GM21423 (cell line): Measurements from ENCODE around the gene PPP1R37.

Experiments used
- ATAC-seq: cut with Tn5 transposase; IDR thresholded peaks from one replicate; pipeline ENCODE4 v1.9.1; 2021; ENCODE audit warnings: mild to moderate bottlenecking, moderate library complexity; ENCODE audit not compliant: unreplicated experiment

PPP1R37 gene

DNA sequence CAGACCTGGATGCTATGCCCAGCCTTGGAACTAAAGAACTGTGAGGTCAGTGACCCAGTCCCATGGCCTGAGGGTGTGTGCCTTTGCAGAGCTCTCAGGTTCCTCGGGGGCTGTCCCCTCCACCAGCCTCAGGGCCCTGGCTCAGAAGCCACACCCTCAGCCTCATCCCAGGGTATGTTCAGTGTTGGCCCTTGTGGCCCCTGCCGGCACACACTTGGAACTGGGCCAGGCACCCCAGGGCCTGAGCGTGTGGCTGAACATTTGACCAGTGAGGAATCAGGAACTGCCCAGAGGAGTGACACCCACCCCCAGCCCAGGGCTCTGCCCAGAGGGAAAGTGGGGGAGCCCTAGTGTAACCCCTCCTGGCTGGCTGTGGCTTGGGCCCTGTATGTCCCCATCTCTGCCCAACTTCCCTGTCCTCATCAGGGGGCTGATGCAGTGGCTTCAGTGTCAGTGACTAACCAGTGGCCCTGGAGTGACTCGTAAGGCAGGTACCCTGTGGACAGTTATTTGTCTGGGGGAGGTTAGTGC, 57.8 kb downstream of the PPP1R37 start:
- ATAC-seq: no peak

DNA sequence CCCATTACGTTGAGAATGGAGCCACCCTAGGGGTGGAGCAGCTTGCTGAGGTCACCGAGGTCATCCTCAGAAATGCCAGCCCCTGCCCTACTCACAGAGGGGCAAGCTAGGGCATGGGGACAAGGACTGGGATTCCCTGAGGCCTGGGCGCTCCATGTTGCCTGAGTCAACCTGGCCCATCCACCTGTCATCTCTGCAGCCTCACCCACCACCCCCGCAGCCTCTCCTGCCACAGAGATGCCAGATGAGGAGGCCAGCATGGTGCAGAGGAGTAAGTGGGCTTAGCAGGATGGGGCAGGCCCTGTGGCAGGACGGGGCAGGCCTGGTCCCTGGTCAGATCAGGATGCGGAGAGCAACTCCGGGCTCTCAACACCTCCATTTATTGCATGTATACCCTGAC, 58.3 kb downstream of the PPP1R37 start:
- no peak for ATAC-seq

DNA sequence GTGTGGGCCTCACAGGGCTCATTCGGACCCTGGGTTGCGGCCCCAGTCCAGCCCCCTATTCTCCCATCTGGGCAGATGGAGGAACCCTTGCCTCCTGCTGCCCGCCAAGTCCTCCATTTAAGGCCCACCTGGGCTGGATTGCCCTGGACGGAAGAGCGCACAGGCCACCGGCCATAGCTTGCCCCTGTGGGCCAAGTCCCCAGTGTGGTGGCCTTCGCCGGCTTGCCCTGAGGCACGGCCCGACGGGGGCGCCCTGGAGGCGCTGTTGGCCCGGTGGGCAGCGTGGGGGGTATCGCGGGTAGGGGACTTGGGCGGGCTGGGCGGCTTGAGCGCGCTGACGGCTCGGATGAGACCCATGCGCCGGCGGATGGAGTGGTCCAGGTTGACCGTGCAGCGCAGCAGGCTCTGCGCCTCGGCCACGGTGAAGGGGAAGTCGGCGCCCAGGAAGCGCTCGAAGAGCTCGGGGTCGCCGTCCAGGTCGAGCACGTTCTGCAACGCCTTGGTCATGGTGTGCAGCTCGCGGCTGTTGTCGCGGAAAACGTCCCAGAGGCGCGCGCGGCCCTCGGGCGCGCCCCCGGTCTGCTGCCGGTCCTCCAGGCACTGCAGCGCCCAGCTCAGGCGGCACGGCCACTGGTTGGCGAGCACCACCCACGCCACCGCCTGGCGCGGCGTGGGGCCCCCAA, 59.0 kb downstream of the PPP1R37 start:
- ATAC-seq: no peak

- ATAC-seq: no peak
Measured at GRCh38 chr19:45152504-45153338, 59.7 kb downstream of the PPP1R37 start.

GRCh38 chr19:45153339-45154063, 60.5 kb downstream of the PPP1R37 start:
- no peak for ATAC-seq

DNA sequence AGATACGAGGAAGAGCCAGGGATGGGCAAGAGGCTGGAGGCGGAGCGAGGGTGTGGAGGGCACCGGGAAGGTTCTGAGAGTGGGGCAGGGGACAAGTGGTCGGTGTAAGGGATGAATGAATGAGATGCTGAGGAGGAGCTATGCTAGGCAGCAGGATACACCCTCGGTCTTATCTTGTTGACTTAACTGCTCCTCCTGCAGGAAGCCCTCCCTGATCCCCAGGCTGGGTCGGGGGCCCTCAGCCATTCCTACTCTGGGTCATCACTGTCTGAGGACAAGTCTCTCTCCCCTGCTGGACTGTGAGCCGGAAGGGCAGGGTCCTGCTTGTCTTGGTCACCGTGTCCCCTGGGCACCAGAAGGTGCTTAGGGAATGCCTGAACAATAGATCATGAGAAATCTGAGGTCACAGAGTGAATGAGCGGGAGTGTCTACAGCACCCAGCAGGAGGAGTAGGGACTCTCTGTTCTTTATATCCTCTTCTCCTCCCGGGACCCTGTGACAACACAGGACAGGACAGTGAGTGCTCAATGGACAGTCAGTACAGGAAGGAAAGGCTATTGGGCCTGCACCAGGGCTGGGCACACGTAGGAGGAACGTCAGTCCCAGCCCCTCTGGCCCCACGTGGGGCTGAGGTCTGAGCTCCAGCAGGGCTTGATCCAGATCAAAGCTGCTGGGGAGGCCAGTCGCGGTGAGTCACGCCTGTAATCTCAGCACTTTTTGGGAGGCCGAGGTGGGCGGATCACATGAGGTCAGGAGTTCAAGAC, 61.3 kb downstream of the PPP1R37 start:
- no peak for ATAC-seq

- ATAC-seq: no peak
Measured at GRCh38 chr19:45156011-45156630, 63.1 kb downstream of the PPP1R37 start.

- no peak for ATAC-seq
Measured at GRCh38 chr19:45156751-45157150, 63.8 kb downstream of the PPP1R37 start.

- no peak for ATAC-seq
Measured at GRCh38 chr19:45158503-45159209, 65.7 kb downstream of the PPP1R37 start.

DNA sequence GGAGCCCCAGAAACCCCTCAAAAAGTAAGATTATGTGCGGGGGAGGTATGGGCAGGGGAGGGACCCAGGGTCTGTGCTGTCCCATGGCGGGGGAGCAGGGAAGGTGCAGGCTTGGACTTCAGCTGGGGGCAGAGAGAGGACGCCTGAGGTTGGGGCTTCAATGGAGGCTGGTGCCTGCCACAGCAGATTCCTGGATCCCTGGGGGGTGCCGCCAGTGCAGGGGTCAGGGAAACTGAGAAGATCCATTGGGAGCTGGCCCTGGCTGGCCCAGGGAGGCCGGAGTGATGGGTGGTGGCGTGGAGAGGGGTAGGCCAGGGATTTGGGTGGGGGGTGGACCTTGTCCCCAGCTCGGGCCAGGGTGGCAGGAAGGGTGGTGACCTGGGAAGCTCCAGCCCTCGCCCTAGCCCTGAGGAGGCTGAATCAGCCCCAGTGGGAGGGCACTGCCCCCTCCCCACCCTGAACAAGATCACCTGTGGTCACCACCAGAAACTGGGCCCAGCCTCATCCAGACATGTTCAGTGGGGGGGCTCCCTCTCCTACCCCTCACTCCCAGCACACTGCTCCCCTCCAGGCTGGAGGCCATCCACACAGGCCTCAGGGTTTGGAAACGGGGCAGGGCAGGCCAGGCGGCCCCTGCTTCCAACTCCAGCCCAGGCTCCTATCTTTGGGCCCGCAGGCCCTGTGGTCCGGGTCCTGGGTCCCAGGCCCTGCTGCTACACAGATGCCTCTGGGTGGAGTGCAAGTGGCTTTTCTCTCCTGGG, 66.4 kb downstream of the PPP1R37 start:
- ATAC-seq: no peak

DNA sequence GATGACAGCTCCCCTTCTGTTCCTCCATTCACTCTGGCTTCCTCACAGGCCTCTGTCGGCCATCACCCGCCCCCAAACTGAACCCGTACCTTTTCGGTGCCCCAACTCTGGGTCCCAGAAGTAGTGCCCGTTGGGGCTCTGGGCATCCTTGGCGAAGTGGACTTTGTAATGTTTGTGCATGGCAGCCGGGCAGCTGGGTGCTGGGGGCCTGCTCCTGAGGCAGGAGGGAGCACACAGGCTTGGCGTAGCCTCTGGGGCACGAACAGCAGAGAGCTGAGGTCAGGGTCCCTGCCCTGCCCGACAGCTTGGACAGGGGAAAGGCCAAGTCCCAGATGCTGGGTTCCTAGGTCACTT, 67.0 kb downstream of the PPP1R37 start:
- no peak for ATAC-seq

DNA sequence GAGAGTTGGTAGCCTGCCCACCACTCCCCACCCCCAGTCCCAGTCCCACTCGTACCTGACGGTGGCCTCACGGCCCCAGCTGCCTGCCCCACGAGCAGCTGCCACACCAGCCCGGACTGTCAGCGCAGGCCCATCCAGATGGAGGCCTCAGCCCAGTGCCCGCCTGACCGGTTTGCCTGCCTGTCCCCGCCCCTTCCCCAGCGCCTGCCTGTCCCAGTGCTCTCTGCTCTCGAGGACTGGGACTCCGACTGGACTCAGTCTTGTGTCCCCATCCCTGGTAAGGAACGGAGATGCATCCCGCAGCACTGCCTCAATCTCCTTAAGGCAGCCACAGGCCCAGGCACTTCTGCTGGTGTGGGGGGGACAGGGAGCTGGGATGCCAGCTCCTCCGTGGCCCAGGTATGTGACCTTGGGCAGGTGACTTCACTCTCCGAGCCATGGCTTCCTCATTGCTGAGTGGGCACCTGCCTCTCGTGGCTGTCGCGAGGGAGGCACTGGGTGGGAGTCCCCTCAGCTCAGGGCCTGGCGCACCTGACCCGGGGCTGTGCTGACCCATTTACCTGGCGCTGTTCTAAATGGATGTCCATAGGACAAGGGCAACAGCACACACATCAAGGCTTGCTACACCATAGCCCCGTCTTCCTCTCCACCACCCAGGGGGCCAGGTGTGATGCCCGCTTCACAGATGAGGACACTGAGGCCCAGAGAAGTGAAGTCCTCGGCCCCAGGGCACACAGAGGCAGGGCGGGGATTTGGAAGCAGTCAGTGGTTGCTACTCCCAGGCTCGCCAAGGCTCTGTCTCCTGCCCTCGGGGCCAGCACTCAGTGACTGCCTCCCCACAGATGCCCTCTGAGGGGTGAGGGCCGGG, 68.1 kb downstream of the PPP1R37 start, which contains the start of gene NKPD1:
Gene NKPD1, minus strand, starts transcription at position 113 of the 868 bp plus-strand sequence. CDS start 832 bp downstream, outside the sequence.
- ATAC-seq: no peak

DNA sequence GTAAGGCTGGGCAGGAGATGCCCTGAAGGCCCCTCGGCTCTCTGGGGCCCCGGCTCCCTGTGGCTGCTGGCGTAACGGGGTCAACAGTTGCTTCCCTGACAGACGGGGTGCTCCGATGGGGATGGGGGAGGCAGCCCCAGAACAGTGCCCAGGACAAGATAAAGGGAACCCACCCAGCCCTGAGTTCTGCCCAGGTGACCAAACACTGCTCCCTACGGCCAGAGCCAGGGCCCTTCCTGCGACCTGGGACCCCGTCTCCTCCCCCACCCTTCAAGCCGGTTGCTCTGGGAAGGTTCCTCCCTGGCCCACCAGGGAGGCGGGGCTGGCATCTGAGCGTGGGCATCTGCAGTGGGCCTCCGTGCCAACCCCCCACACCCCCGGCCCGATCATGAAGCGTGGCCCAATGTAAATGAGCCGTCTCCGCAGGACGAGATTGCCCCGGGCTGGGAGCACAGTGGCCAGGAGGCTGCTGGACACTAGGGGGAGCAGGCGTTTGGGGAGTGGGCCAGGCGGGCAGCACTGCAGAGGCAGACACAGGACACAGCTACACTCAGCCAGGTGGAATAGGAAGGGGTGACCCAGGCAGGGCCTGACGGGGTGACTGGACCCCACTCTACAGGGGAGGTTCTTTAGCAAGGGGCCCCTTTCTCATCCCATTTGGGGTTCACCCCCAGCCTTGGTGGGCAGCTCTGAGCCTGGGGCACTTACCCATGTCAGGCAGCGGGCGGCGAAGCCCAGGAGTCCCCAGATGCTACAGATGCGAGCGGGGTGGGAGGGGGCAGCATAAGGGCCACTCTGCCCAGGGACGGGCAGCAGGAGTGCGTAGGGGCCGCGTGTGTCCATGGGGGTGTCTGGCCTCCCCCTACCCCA, 69.0 kb downstream of the PPP1R37 start:
- no peak for ATAC-seq

DNA sequence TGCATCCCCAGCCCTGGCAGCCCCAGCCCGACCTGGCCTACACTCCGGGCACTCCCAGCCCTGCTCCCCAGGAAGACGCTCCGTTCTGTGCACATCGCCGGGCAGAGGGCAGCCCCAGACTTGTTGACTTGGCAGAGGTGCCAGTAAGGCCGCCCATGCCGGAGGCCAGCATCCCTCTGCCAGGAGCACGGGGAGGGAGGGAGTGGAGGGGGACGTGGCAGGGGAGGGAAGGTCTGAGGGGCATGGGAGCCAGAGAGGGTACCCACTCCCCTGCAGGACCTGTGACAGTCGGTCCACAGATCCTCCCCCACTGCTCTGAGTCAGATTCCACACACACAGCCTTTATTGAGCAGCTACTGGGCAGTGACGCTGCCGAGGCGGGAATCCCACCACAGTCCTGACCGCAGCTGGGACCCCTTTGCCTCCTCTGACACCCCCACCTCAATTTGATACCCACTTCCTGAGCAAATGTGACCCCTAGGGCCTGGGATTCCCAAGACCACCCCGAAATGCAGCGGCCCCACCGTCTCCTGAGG, 69.7 kb downstream of the PPP1R37 start:
- no peak for ATAC-seq

GRCh38 chr19:45163156-45163555, 70.2 kb downstream of the PPP1R37 start:
- ATAC-seq: no peak

- peak; percentile 3 for ATAC-seq
Measured at GRCh38 chr19:45163751-45164460, 70.9 kb downstream of the PPP1R37 start.
